ENCODE data around the gene THRB.

DNA sequence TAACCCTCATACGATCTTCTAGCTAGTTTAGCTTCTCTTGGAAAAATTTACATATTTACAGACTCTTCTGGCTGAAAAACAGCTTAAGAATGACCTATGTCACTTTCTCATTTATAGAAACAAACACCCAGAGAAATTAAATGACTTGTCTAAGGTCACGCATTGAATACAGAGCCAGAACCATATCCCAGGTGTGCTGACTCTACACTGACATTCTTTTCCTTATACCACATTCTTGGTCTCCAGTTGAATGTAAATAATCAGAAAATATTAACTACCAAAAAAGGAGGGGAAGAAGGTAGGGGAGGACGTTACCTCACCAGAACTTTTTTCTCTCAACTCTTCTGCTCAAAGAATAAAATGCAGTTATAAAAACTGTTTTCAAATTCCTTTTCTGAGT, 95.0 kb downstream of the THRB start:
- TF ChIP-seq, protein P1, sequence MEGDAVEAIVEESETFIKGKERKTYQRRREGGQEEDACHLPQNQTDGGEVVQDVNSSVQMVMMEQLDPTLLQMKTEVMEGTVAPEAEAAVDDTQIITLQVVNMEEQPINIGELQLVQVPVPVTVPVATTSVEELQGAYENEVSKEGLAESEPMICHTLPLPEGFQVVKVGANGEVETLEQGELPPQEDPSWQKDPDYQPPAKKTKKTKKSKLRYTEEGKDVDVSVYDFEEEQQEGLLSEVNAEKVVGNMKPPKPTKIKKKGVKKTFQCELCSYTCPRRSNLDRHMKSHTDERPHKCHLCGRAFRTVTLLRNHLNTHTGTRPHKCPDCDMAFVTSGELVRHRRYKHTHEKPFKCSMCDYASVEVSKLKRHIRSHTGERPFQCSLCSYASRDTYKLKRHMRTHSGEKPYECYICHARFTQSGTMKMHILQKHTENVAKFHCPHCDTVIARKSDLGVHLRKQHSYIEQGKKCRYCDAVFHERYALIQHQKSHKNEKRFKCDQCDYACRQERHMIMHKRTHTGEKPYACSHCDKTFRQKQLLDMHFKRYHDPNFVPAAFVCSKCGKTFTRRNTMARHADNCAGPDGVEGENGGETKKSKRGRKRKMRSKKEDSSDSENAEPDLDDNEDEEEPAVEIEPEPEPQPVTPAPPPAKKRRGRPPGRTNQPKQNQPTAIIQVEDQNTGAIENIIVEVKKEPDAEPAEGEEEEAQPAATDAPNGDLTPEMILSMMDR (IDR thresholded peaks at IDR 0.05; ENCODE audit: insufficient read depth, low read length, poor library complexity, severe bottlenecking) = no peak
- no peak for TF ChIP-seq EZH2phosphoT487 (conservative IDR thresholded peaks at IDR 0.05; ENCODE audit: low read length)

All from SU-DHL-6 (cell line).